IMR-90 (cell line): ENCODE results near the gene SH2B3. TPM values are rescaled to one million over a fixed set of nuclear protein-coding genes. Genes with fewer than 3 reads are reported as not detected.
A peak's percentile ranks its signal among the peaks of the same experiment; 100 is the strongest.

Source experiments
- ATAC-seq: fragments of 200-7000 bp; cut with Tn5 transposase; 2 replicates; pipeline ENCODE4 v1.9.1; 2020; ENCODE audit warnings: low read depth, mild to moderate bottlenecking, moderate library complexity
- BruUV-seq: library from RNA; stranded (reverse); fragments of 400-500 nt; replicated peaks from 2 replicates; lab custom pipeline; 2021; lab: Mats Ljungman, UMichigan
- CTCF ChIA-PET: fragments of 300-600 bp; formaldehyde crosslinking; extraction: SDS; loops from one replicate; lab custom pipeline; 2021; ENCODE audit warnings: antibody characterized with exemption; lab: Yijun Ruan, JAX
- POLR2A ChIA-PET: fragments of 300-600 bp; sonication (Branson Sonifier 250); formaldehyde crosslinking; loops from one replicate; lab custom pipeline; 2022; ENCODE audit warnings: antibody characterized with exemption; ENCODE audit not compliant: unreplicated experiment; lab: Charles Lee
- DNase-seq: peaks from one replicate; pipeline ENCODE4 v3.0.0; 2013
- H2AFZ ChIP-seq: replicated peaks from 2 replicates; pipeline ENCODE3; 2013; ENCODE audit warnings: low read length, mild to moderate bottlenecking; ENCODE audit not compliant: poor library complexity
- H2AK5ac ChIP-seq: 2 replicates; pipeline ENCODE4 v1.6.1; 2013; ENCODE audit warnings: low read depth, low read length, inconsistent platforms
- H2AK9ac ChIP-seq: replicated peaks from 2 replicates; pipeline ENCODE3; 2013; ENCODE audit warnings: mild to moderate bottlenecking, low read depth, low read length, moderate library complexity; ENCODE audit not compliant: poor library complexity
- H2BK120ac ChIP-seq: 2 replicates; pipeline ENCODE4 v1.6.1; 2013; ENCODE audit warnings: low read depth, low read length, inconsistent platforms
- H2BK15ac ChIP-seq: 3 replicates; pipeline ENCODE4 v1.6.1; 2013; ENCODE audit warnings: low read depth, low read length, inconsistent platforms
- H2BK20ac ChIP-seq: 2 replicates; pipeline ENCODE4 v1.6.1; 2013; ENCODE audit warnings: low read depth, mild to moderate bottlenecking, inconsistent platforms, low read length, moderate library complexity
- H2BK5ac ChIP-seq: 2 replicates; pipeline ENCODE4 v1.6.1; 2013; ENCODE audit warnings: mild to moderate bottlenecking, low read depth, low read length, inconsistent platforms; ENCODE audit not compliant: poor library complexity, severe bottlenecking
- H3K14ac ChIP-seq: replicated peaks from 2 replicates; pipeline ENCODE4 v1.6.1; 2013; ENCODE audit warnings: low read depth, low read length, inconsistent platforms
- H3K18ac ChIP-seq: 2 replicates; pipeline ENCODE4 v1.6.1; 2013; ENCODE audit warnings: low read depth, low read length, control low read depth
- H3K23ac ChIP-seq: 2 replicates; pipeline ENCODE4 v1.6.1; 2013; ENCODE audit warnings: low read depth, low read length, inconsistent platforms
- H3K27ac ChIP-seq: 2 replicates; pipeline ENCODE4 v1.5.1; 2013; ENCODE audit warnings: mild to moderate bottlenecking, control low read depth, low read length; ENCODE audit not compliant: insufficient read depth
- H3K27me3 ChIP-seq: 2 replicates; pipeline ENCODE4 v1.6.1; 2013; ENCODE audit warnings: low read length; ENCODE audit not compliant: control insufficient read depth, insufficient read depth
- H3K36me3 ChIP-seq: 2 replicates; pipeline ENCODE4 v1.6.1; 2013; ENCODE audit warnings: low read length, mixed read lengths; ENCODE audit not compliant: control insufficient read depth, insufficient read depth
- H3K4ac ChIP-seq: 2 replicates; pipeline ENCODE4 v1.6.1; 2013; ENCODE audit warnings: low read depth, low read length, inconsistent platforms
- H3K4me1 ChIP-seq: 2 replicates; pipeline ENCODE4 v1.6.1; 2013; ENCODE audit warnings: low read length, mixed read lengths; ENCODE audit not compliant: control insufficient read depth, insufficient read depth
- H3K4me2 ChIP-seq: 2 replicates; pipeline ENCODE4 v1.6.1; 2013; ENCODE audit warnings: low read depth, mild to moderate bottlenecking, control low read depth, low read length, moderate library complexity
- H3K4me3 ChIP-seq: 2 replicates; pipeline ENCODE4 v1.5.1; 2013; ENCODE audit warnings: low read depth, mild to moderate bottlenecking, control low read depth, low read length, moderate library complexity; ENCODE audit not compliant: insufficient read depth
- H3K56ac ChIP-seq: 2 replicates; pipeline ENCODE4 v1.6.1; 2013; ENCODE audit warnings: low read length, inconsistent platforms; ENCODE audit not compliant: insufficient read depth; ENCODE audit errors: extremely low read depth
- H3K79me1 ChIP-seq, 2 experiments: 2 replicates each; pipeline ENCODE4 v1.6.1; 2013; ENCODE audit warnings: low read length in 2 of 2, inconsistent platforms in 1 of 2, low read depth in 1 of 2
- H3K9ac ChIP-seq: 2 replicates; pipeline ENCODE4 v1.6.1; 2013; ENCODE audit warnings: low read depth, low read length, control low read depth
- H3K9me1 ChIP-seq: 2 replicates; pipeline ENCODE4 v1.6.1; 2013; ENCODE audit warnings: low read length, inconsistent platforms; ENCODE audit not compliant: insufficient read depth
- H3K9me3 ChIP-seq: 2 replicates; pipeline ENCODE4 v1.6.1; 2013; ENCODE audit warnings: low read length; ENCODE audit not compliant: control insufficient read depth, insufficient read depth
- H4K20me1 ChIP-seq: 2 replicates; pipeline ENCODE4 v1.6.1; 2013; ENCODE audit warnings: low read length, inconsistent platforms; ENCODE audit not compliant: insufficient read depth
- H4K5ac ChIP-seq: 2 replicates; pipeline ENCODE4 v1.6.1; 2013; ENCODE audit warnings: mild to moderate bottlenecking, low read depth, low read length, control low read depth
- H4K8ac ChIP-seq, 2 experiments: 2 replicates each; pipeline ENCODE4 v1.6.1; 2013; ENCODE audit warnings: low read depth in 2 of 2, low read length in 2 of 2, control low read depth in 1 of 2, inconsistent platforms in 1 of 2
- H4K91ac ChIP-seq: 2 replicates; pipeline ENCODE4 v1.6.1; 2013; ENCODE audit warnings: low read depth, low read length, inconsistent platforms; ENCODE audit not compliant: insufficient read depth
- BHLHE40 ChIP-seq: fragments of 150-350 bp; IDR thresholded peaks from 2 replicates; pipeline ENCODE4 v1.6.1; 2016; ENCODE audit warnings: mild to moderate bottlenecking, low read depth, low read length
- MAFK ChIP-seq: IDR thresholded peaks from 2 replicates; pipeline ENCODE4 v1.6.1; 2012; ENCODE audit warnings: low read depth, low read length, improper control_type of control experiment
- RCOR1 ChIP-seq: IDR thresholded peaks from 2 replicates; pipeline ENCODE4 v1.6.1; 2012; ENCODE audit warnings: mild to moderate bottlenecking, low read length, improper control_type of control experiment; ENCODE audit not compliant: insufficient replicate concordance
- WGBS, 2 experiments: methylation state at CpG; one replicate each; pipeline versions ENCODE4 v1.1.5 to v1.1.7; 2013; ENCODE audit warnings: missing lambda C conversion rate in 2 of 2; ENCODE audit not compliant: insufficient read length in 1 of 2; ENCODE audit errors: extremely low coverage in 2 of 2; 5-methylcytosine and 5-hydroxymethylcytosine counted together
- dilution Hi-C: fragments of 300-500 bp; cut with HindIII; formaldehyde crosslinking; loops from one replicate; pipeline ENCODE4 v1.14.3; 2018; ENCODE audit warnings: low sequenced_read_pairs; ENCODE audit not compliant: unreplicated experiment
- in situ Hi-C: fragments of 300-500 bp; cut with MboI; formaldehyde crosslinking; loops from 3 replicates; pipeline ENCODE4 v1.14.3; 2019; ENCODE audit warnings: low sequenced_read_pairs, inconsistent platforms, mixed read lengths
- intact Hi-C: fragments of 100-400 bp; cut with micrococcal nuclease; formaldehyde crosslinking; loops from 2 replicates; pipeline ENCODE4 v1.10.0; 2022
- polyA plus RNA-seq, 3 experiments: library from polyadenylated mRNA; depleted of rRNA; stranded (reverse); fragments of >200 nt; gene quantifications; 2 replicates each; pipeline ENCODE4 v1.2.3, GENCODE V29; 2012; ENCODE audit warnings: low replicate concordance in 1 of 3
- total RNA-seq: library from RNA; depleted of rRNA; stranded (reverse); fragments of >200 nt; gene quantifications from 2 replicates; pipeline ENCODE4 v1.2.3, GENCODE V29; 2012

The SH2B3 gene
- total and polyA plus RNA-seq, 2 of the 4 experiments (the other 2 are of a cell fraction) = 9.3 to 20.2 TPM

- H2BK20ac ChIP-seq = no peak overlapping the region
- H2BK120ac ChIP-seq = no peak overlapping the region
- 0 out of 2 replicates have a peak, but pooled peaks cover 3% of the 10 kb centered on the region for H3K4me1 ChIP-seq
- H3K9me3 ChIP-seq = no peaks in the 10 kb centered on the region
- no peak overlapping the region for H2AFZ ChIP-seq
- BruUV-seq = no TSS peak
- H3K4me2 ChIP-seq = no peak overlapping the region
- peak overlapping the region; percentile 24 for H2AK9ac ChIP-seq
- no peaks in the 10 kb centered on the region for H3K36me3 ChIP-seq
- no peaks in the 10 kb centered on the region for H3K79me1 ChIP-seq
- ChIA-PET CTCF (no interaction called here), POLR2A (no interaction called here)
- H4K5ac ChIP-seq = no peak overlapping the region
- peak overlapping the region; percentile 8; the same call in 1 of the 2 replicates for H2AK5ac ChIP-seq
- no peak overlapping the region for H2BK15ac ChIP-seq
- no peak overlapping the region for H3K4me3 ChIP-seq
- H4K20me1 ChIP-seq = no peaks in the 10 kb centered on the region
- no peak overlapping the region for H3K9ac ChIP-seq
- intact Hi-C loops = no loop called here
- no peak overlapping the region for H4K91ac ChIP-seq
- in situ Hi-C loops = no loop called here
- no peak overlapping the region for H3K27ac ChIP-seq
- no peak overlapping the region for H3K23ac ChIP-seq
- DNase-seq = no peak
- TF ChIP-seq BHLHE40 = no peak
- TF ChIP-seq MAFK = no peak
- no peak for TF ChIP-seq RCOR1
- no CpG with 5 or more reads among the region's 7 CpGs for WGBS, 2 experiments
- no peak overlapping the region for H3K4ac ChIP-seq
- H4K8ac ChIP-seq = no peak overlapping the region
- no peak overlapping the region for H2BK5ac ChIP-seq
- no peak overlapping the region; the same call in 1 of the 2 replicates for H3K56ac ChIP-seq
- ATAC-seq = no peak
- dilution Hi-C loops = no loop called here
- H3K14ac ChIP-seq = no peak overlapping the region
- no peak overlapping the region for H3K18ac ChIP-seq
- no peaks in the 10 kb centered on the region for H3K9me1 ChIP-seq
- peaks cover 14% of the 10 kb centered on the region for H3K27me3 ChIP-seq
Observed at GRCh38 chr12:111389635-111390034, 16.1 kb upstream of the SH2B3 start.
